Kidney epithelial cell (primary cell): ENCODE data around the gene URB2. TPM values are rescaled to one million over a fixed set of nuclear protein-coding genes. Genes with fewer than 3 reads are reported as not detected.

ENCODE experiments used
- DNase-seq: peaks from one replicate; pipeline ENCODE4 v3.0.0-alpha.2; 2010; ENCODE audit warnings: low read depth
- H3K27me3 ChIP-seq: 2 replicates; pipeline ENCODE4 v1.6.0; 2011; ENCODE audit warnings: low read length; ENCODE audit not compliant: control insufficient read depth, insufficient read depth
- H3K36me3 ChIP-seq: 2 replicates; pipeline ENCODE4 v1.5.1; 2011; ENCODE audit warnings: low read length; ENCODE audit not compliant: control insufficient read depth, insufficient read depth
- H3K4me3 ChIP-seq: 2 replicates; pipeline ENCODE4 v1.5.1; 2011; ENCODE audit warnings: low read depth, mild to moderate bottlenecking, control low read depth, low read length
- total RNA-seq: library from RNA; depleted of rRNA; stranded (reverse); fragments of >200 nt; gene quantifications from 2 replicates; pipeline ENCODE4 v1.2.3, GENCODE V29; 2015
- TF ChIP-seq, protein P1 (sequence below): IDR thresholded peaks from 2 replicates; pipeline ENCODE4 v1.5.1; 2011; ENCODE audit warnings: mild to moderate bottlenecking, moderate library complexity, low read length, control low read depth, inconsistent platforms; ENCODE audit not compliant: insufficient read depth, poor library complexity, severe bottlenecking

URB2 gene
- 12.7 and 13.5 TPM in 2 replicates for total RNA-seq

- Histone ChIP-seq H3K27me3 (no peaks in the 10 kb centered on the region), H3K4me3 (peak within 1 kb of the TSS; percentile 98), H3K36me3 (no peaks in the 10 kb centered on the region)
- peak; percentile 58 for DNase-seq
- TF ChIP-seq, protein P1, sequence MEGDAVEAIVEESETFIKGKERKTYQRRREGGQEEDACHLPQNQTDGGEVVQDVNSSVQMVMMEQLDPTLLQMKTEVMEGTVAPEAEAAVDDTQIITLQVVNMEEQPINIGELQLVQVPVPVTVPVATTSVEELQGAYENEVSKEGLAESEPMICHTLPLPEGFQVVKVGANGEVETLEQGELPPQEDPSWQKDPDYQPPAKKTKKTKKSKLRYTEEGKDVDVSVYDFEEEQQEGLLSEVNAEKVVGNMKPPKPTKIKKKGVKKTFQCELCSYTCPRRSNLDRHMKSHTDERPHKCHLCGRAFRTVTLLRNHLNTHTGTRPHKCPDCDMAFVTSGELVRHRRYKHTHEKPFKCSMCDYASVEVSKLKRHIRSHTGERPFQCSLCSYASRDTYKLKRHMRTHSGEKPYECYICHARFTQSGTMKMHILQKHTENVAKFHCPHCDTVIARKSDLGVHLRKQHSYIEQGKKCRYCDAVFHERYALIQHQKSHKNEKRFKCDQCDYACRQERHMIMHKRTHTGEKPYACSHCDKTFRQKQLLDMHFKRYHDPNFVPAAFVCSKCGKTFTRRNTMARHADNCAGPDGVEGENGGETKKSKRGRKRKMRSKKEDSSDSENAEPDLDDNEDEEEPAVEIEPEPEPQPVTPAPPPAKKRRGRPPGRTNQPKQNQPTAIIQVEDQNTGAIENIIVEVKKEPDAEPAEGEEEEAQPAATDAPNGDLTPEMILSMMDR: no peak
Observed at GRCh38 chr1:229625915-229626831, at the start of gene URB2, which contains the start of gene TAF5L. Gene URB2, plus strand, starts transcription at chr1:229626247. Its CDS starts 1,387 bp downstream, at chr1:229627634. Gene TAF5L, minus strand, starts transcription at chr1:229626122. Its CDS starts 11,640 bp downstream, at chr1:229614482.

DNA sequence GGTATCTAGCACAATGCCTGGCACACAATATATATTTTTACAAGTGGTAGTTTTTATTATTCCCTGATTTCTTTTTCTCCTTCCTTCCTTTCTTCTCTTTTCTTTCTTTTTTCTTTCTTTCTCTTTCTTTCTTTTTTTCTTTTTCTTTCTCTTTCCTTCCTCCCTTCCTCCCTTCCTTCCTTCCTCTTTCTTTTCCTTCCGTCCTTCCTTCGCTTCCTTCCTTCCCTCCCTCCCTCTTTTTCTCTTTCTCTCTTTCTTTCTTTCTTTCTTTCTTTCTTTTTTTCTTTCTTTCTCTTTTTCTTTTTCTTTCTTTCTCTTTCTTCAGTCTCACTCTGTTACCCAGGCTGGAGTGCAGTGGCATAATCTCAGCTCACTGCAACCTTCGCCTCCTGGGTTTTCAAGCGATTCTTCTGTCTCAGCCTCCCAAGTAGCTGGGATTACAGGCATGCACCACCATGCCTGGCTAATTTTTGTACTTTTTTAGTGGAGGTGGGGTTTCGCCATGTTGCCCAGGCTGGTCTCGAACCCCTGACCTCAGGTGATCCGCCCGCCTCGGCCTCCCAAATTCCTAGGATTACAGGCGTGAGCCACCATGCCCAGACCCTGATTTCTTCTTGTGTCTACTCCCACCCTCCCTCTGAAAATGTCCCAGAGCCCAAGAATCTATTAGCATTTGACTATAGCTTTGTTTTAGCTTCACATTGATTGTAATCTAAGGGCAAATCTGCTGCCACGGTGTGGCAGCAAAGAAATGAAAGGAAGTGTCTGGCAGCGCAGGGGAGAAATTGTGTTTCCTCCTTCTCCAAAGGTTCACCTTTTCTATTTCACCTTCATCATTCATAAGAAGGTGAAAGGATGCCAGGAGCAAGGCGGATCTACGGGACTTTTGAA is 47.6 kb upstream of the URB2 start:
- DNase-seq: no peak
- H3K4me3 ChIP-seq: no peak overlapping the region
- no peaks in the 10 kb centered on the region for H3K36me3 ChIP-seq
- H3K27me3 ChIP-seq: no peaks in the 10 kb centered on the region
- TF ChIP-seq, protein P1: no peak

- DNase-seq: no peak
- H3K27me3 ChIP-seq: no peaks in the 10 kb centered on the region
- H3K4me3 ChIP-seq: no peak overlapping the region
- no peaks in the 10 kb centered on the region for H3K36me3 ChIP-seq
- TF ChIP-seq, protein P1: no peak
Observed at GRCh38 chr1:229579059-229579673, 46.9 kb upstream of the URB2 start.

DNA sequence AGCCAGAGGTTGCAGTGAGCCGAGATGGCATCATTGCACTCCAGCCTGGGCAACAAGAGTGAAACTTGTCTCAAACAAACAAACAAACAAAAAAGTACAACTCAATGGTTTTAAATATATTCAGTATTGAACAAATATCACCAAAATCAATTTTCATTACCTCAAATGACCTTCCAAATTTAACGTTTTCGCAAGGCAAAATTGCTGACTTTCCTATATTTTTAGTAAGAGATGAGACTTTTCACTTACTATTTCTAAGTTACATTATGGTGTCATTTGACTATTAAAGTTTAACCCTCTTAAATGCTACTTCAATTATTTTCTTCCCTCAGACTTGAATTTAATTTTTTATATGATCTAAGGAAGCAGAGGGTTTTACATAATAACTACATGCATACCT is 44.6 kb upstream of the URB2 start:
- DNase-seq: no peak
- Histone ChIP-seq H3K36me3 (no peaks in the 10 kb centered on the region), H3K27me3 (no peaks in the 10 kb centered on the region), H3K4me3 (no peak overlapping the region)
- TF ChIP-seq, protein P1: no peak

DNA sequence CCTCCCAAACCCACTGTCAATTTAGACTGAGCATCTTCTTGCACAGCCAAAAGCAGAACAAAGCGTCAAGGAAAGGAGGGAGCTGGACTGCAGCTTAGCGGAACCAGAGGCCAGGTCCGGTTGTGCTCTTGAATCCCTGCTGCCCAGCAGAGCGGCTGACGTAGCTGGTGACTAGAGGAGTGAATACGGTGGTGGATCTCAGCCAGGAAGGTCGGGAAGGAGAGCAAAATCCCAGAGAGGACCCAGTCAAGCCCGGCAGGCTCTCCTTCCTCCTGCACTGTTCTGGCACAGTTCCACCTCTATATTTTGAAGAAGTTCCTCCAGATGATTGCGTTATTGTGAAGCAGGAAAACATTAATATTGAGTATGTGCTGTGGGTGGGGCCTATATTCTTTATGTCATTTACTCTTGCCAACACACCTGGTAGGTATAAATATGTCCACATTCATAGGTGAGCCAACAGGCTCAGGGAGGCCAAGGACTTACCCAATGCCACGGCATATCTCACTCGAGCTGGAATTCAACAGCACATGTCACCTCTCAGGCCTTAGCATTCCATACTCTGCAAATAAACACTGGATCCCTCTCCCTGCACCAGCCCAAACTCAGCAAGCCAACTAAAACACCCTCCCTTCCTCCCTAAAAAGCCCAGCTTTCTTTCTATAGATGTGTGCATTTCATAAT is 43.9 kb upstream of the URB2 start:
- Histone ChIP-seq H3K27me3 (no peaks in the 10 kb centered on the region), H3K4me3 (no peak overlapping the region), H3K36me3 (no peaks in the 10 kb centered on the region)
- TF ChIP-seq, protein P1: no peak
- no peak for DNase-seq
